HEK293T (cell line): Measurements from ENCODE around the gene C17orf78.
A peak's percentile ranks its signal among the peaks of the same experiment; 100 is the strongest.
"Not testable (repeated sequence)": the region's sequence is repeated elsewhere in the genome, so short reads cannot be mapped to it uniquely, and the experiment has no call there.

Experiments
- CTCF ChIA-PET: fragments of 350-600 bp; formaldehyde crosslinking; extraction: SDS; loops from one replicate; lab custom pipeline; 2021; ENCODE audit warnings: antibody characterized with exemption, inconsistent platforms; lab: Yijun Ruan, JAX
- POLR2A ChIA-PET: fragments of 350-600 bp; formaldehyde crosslinking; extraction: SDS; loops from one replicate; lab custom pipeline; 2020; ENCODE audit warnings: antibody characterized with exemption, inconsistent platforms; lab: Yijun Ruan, JAX
- DNase-seq: peaks from one replicate; pipeline ENCODE4 v3.0.0; 2012; ENCODE audit warnings: mixed read lengths; ENCODE audit errors: extremely low spot score
- ARNT ChIP-seq: fragments of 450-650 bp; IDR thresholded peaks from 2 replicates; pipeline ENCODE4 v1.6.1; 2017; ENCODE audit warnings: mild to moderate bottlenecking
- BHLHE40 ChIP-seq: fragments of 450-650 bp; IDR thresholded peaks from 2 replicates; pipeline ENCODE4 v1.6.1; 2016; ENCODE audit warnings: mild to moderate bottlenecking, moderate library complexity, borderline replicate concordance
- CTBP1 ChIP-seq: fragments of 450-650 bp; IDR thresholded peaks from 2 replicates; pipeline ENCODE4 v1.6.1; 2016; ENCODE audit warnings: borderline replicate concordance
- ELF4 ChIP-seq: fragments of 450-650 bp; IDR thresholded peaks from 2 replicates; pipeline ENCODE4 v1.6.1; 2017; ENCODE audit warnings: antibody characterized with exemption
- FOXA1 ChIP-seq: fragments of 450-650 bp; IDR thresholded peaks from 2 replicates; pipeline ENCODE4 v1.6.1; 2016; ENCODE audit warnings: mild to moderate bottlenecking
- FOXK2 ChIP-seq: fragments of 450-650 bp; IDR thresholded peaks from 2 replicates; pipeline ENCODE4 v1.6.1; 2016; ENCODE audit warnings: mild to moderate bottlenecking
- FOXM1 ChIP-seq: fragments of 450-650 bp; IDR thresholded peaks from 2 replicates; pipeline ENCODE4 v1.6.1; 2017; ENCODE audit warnings: mild to moderate bottlenecking, borderline replicate concordance
- HDGF ChIP-seq: fragments of 450-650 bp; IDR thresholded peaks from 2 replicates; pipeline ENCODE4 v1.6.1; 2017; ENCODE audit warnings: antibody characterized with exemption, borderline replicate concordance
- L3MBTL2 ChIP-seq: fragments of 450-650 bp; conservative IDR thresholded peaks from 2 replicates; pipeline ENCODE4 v1.6.1; 2016; ENCODE audit warnings: mild to moderate bottlenecking
- LEF1 ChIP-seq: fragments of 450-650 bp; IDR thresholded peaks from 2 replicates; pipeline ENCODE4 v1.6.1; 2017; ENCODE audit warnings: mild to moderate bottlenecking, borderline replicate concordance
- NFRKB ChIP-seq: fragments of 450-650 bp; IDR thresholded peaks from 2 replicates; pipeline ENCODE4 v1.6.1; 2016; ENCODE audit warnings: mild to moderate bottlenecking, moderate library complexity
- SP1 ChIP-seq: fragments of 450-650 bp; IDR thresholded peaks from 2 replicates; pipeline ENCODE4 v1.6.1; 2017
- TARDBP ChIP-seq: fragments of 450-650 bp; IDR thresholded peaks from 2 replicates; pipeline ENCODE4 v1.6.1; 2016
- ZNF384 ChIP-seq: fragments of 450-650 bp; IDR thresholded peaks from 2 replicates; pipeline ENCODE4 v1.6.1; 2016
- TF ChIP-seq, protein P1 (sequence below): fragments of 450-650 bp; IDR thresholded peaks from 2 replicates; pipeline ENCODE4 v1.6.1; 2016

The C17orf78 gene

DNA sequence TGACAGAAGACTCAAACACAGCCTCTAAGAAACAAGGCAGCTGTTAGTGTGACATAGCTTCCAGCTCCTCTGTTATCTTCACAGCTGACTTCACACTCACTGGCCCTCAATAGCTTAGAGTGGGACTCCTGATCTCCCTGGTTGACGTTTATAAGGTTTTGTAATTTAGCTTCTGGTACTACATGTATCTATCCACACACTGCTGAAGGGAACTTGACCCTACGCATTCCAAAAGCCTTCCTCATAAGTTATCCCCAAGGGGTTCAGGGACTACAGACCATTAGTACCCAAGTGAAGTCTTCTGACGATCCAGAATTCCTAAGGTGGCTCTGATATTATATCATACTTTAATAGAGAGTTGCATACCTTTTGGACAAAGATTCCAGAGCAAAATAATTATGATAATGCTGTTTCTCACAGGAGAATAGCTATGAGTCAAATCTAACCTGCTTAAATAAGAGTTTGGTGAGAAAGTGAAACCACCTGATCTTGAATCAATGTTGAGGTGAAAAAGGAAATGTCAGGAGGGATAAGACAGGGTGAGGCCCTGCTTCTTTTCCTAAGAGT is 16.3 kb downstream of the C17orf78 start:
- TF ChIP-seq LEF1 (no peak), NFRKB (no peak), FOXM1 (no peak), SP1 (no peak), CTBP1 (no peak), ELF4 (no peak), FOXA1 (no peak), TARDBP (no peak), L3MBTL2 (no peak)
- TF ChIP-seq, protein P1, sequence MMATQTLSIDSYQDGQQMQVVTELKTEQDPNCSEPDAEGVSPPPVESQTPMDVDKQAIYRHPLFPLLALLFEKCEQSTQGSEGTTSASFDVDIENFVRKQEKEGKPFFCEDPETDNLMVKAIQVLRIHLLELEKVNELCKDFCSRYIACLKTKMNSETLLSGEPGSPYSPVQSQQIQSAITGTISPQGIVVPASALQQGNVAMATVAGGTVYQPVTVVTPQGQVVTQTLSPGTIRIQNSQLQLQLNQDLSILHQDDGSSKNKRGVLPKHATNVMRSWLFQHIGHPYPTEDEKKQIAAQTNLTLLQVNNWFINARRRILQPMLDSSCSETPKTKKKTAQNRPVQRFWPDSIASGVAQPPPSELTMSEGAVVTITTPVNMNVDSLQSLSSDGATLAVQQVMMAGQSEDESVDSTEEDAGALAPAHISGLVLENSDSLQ, result no peak
- ChIA-PET CTCF (interaction anchor here (0.5 to 6.0 kb wide), 5 partner anchors 9 to 85 kb away, joined by 3 to 34 read pairs (median 4); partner anchors contain the start of gene C17orf78), POLR2A (interaction anchor here (1.0 to 1.2 kb wide), 2 partner anchors 15 to 33 kb away, joined by 3 to 4 read pairs; no protein-coding TSS in a partner anchor)
- DNase-seq, result no peak

DNA sequence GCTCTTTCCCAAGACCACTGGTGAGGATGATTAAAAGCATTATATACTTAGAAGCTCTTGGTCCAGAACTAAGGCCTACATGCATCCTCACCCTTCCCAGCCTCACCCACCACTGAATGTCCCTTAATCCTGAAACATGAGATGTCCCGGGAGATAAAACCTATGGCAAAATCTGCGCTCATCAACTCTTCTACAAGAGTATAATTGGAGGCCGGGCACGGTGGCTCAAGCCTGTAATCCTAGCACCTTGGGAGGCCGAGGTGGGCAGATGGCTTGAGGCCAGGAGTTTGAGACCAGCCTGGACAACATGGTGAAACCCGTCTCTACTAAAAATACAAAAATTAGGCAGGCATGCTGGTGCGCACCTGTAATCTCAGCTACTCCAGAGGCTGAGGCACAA is 17.6 kb downstream of the C17orf78 start:
- CTCF ChIA-PET, result interaction anchor here (6.0 kb wide), 1 partner anchor 20 kb away, joined by 34 read pairs; no protein-coding TSS in a partner anchor
- DNase-seq, result no peak
- POLR2A ChIA-PET, result interaction anchor here (0.6 to 1.2 kb wide), 2 partner anchors 14 to 1583 kb away, joined by 3 read pairs; no protein-coding TSS in a partner anchor
- TF ChIP-seq CTBP1 (no peak), ZNF384 (no peak), FOXM1 (no peak), FOXK2 (no peak), HDGF (no peak), TARDBP (no peak), L3MBTL2 (no peak), BHLHE40 (no peak)

DNA sequence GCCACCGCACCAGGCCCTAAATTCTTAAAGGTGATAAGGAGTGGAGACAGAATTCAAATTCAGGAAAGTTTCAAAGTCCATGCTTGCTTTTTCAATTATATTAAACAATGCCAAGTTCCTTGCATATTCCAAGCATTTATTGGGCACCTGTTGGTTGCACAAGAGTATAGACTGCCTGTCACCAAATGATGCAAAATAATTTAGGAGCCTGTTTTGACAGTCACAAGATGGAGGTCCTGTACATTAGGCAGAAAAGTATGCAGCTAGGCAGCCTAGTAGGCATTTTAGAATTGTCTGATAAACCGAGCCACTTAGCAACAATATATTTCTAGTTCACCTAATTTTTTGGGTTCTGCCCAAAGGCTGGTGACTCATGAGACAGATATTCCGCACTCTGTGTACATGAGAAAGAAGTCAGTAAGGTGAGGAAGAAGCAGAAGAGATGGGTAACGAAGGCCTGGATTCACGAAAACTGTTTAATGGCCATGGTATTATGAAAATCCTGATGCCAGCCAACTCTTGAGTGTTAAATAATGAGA is 23.5 kb downstream of the C17orf78 start:
- DNase-seq, result no peak
- POLR2A ChIA-PET, result no interaction called here
- no peak for TF ChIP-seq ARNT
- no peak for TF ChIP-seq HDGF
- TF ChIP-seq NFRKB, result no peak
- TF ChIP-seq SP1, result no peak
- no peak for TF ChIP-seq LEF1
- no peak for TF ChIP-seq ZNF384
- TF ChIP-seq FOXM1, result no peak
- TF ChIP-seq ELF4, result no peak
- no peak for TF ChIP-seq FOXA1
- TF ChIP-seq L3MBTL2, result no peak
- no peak for TF ChIP-seq FOXK2
- no peak for TF ChIP-seq BHLHE40
- TF ChIP-seq TARDBP, result no peak
- TF ChIP-seq, protein P1, result no peak
- no peak for TF ChIP-seq CTBP1
- CTCF ChIA-PET, result interaction anchor here (3.6 kb wide), 1 partner anchor 25 kb away, joined by 28 read pairs; no protein-coding TSS in a partner anchor

DNA sequence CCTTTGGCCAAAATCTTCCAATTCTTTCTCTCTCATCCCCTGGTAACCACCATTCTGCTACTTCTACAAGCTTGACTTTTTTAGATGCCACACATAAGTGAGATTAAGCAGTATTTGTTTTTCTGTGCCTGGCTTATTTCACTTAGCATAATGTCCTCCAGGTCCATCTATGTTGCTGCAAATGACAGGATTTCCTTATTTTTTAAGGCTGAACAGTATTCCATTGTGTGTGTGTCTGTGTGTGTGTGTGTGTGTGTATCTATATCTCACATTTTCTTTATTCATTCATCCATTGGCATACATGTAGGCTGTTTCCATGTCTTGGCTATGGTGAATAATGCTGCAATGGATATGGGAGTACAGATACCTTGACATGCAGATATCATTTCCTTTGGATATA is 24.7 kb downstream of the C17orf78 start:
- TF ChIP-seq ZNF384 (no peak), LEF1 (no peak), NFRKB (no peak), TARDBP (no peak), SP1 (no peak), HDGF (no peak), L3MBTL2 (no peak), ARNT (no peak), FOXM1 (no peak), ELF4 (no peak; the same call in 1 of the 2 replicates), BHLHE40 (no peak), CTBP1 (no peak), FOXA1 (no peak)
- TF ChIP-seq, protein P1, result no peak
- POLR2A ChIA-PET, result no interaction called here
- no peak for DNase-seq
- CTCF ChIA-PET, result no interaction called here

DNA sequence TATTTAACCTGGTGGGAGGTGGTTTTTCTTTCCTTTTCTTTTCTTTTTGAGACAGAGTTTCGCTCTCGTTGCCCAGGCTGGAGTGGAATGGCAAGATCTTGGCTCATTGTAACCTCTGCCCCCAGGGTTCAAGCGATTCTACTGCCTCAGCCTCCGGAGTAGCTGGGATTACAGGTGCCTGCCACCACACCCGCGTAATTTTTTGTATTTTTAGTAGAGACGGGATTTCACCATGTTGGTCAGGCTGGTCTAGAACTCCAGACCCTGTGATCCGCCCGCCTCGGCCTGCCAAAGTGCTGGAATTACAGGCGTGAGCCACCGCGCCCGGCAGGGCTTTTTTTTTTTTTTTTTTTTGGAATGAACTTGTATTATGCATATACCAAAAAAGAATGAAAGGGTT is 29.7 kb downstream of the C17orf78 start:
- CTCF ChIA-PET, result interaction anchor here (1.9 kb wide), 1 partner anchor 32 kb away, joined by 8 read pairs; no protein-coding TSS in a partner anchor
- peak; percentile 59 for TF ChIP-seq ZNF384
- not testable (repeated sequence) for DNase-seq
- POLR2A ChIA-PET, result interaction anchor here (0.9 to 2.1 kb wide), 2 partner anchors 47 to 85 kb away, joined by 3 to 6 read pairs; no protein-coding TSS in a partner anchor

DNA sequence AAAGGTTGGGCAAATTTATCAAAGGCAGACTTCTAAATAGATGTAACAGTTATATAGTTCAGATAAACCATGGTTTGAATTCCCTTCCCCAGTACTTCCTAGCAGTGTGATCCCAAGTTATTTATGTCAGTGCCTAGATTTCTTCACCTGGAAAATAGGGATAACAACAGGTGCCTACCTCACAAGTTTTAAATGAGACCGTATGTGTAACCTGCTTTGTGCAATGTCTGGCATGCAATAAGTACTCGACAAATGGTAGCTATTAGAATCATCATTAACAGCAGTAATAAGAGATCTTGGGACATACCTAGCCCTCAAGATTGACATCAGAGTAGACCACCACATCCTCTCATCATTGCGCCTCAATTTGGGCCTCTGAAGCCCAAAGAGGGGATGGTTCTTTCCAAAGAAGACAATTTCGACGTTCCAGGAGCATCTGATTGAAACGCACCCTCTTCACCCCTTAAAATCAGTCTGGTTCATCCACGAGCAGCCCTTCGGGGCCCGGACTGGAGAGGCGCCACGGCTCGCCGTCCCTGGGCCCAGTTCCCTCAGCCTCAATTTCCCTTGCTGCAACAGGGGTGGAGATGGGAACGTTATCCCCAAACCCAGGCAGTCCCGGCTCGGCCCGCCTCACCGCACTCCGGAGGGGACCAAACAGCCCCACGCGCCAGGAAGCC is 30.3 kb downstream of the C17orf78 start:
- DNase-seq, result no peak
- ChIA-PET POLR2A (interaction anchor here (0.9 to 2.1 kb wide), 3 partner anchors 24 to 85 kb away, joined by 3 to 8 read pairs (median 6); no protein-coding TSS in a partner anchor), CTCF (interaction anchor here (1.9 kb wide), 1 partner anchor 33 kb away, joined by 8 read pairs; no protein-coding TSS in a partner anchor)
- TF ChIP-seq TARDBP (no peak), L3MBTL2 (peak; percentile 56; the same call in 1 of the 2 replicates)
